Activated CD8-positive, alpha-beta T cell treated with anti-CD3 and anti-CD28 coated beads, Interleukin-2, amount 10 ng/mL, durations not matched to agents 7 days and 5 days (primary cell): ENCODE data around the gene TCF25. TPM values are rescaled to one million over a fixed set of nuclear protein-coding genes. Genes with fewer than 3 reads are reported as not detected.
A peak's percentile ranks its signal among the peaks of the same experiment; 100 is the strongest.
"Not testable (repeated sequence)": the region's sequence is repeated elsewhere in the genome, so short reads cannot be mapped to it uniquely, and the experiment has no call there.

ENCODE experiments used
- ATAC-seq: fragments of 150-1000 bp; cut with Tn5 transposase; one replicate; pipeline ENCODE4 v1.10.0; 2021; ENCODE audit warnings: moderate library complexity
- CTCF ChIA-PET: fragments of 350-600 bp; sonication (Branson Sonifier 250); formaldehyde crosslinking; loops from one replicate; lab custom pipeline; 2021; ENCODE audit warnings: antibody characterized with exemption; lab: Charles Lee
- POLR2A ChIA-PET: fragments of 350-600 bp; sonication (Branson Sonifier 250); formaldehyde crosslinking; loops from one replicate; lab custom pipeline; 2021; ENCODE audit warnings: antibody characterized with exemption; lab: Charles Lee
- DNase-seq: peaks from one replicate; pipeline ENCODE4 v3.0.0-alpha.2; 2020
- H3K27ac Mint-ChIP-seq: one replicate; pipeline ENCODE4 v1.8.0; 2021; ENCODE audit warnings: mild to moderate bottlenecking, mixed read lengths
- H3K27me3 Mint-ChIP-seq: one replicate; pipeline ENCODE4 v1.8.0; 2021; ENCODE audit warnings: low read depth, mixed read lengths
- H3K36me3 Mint-ChIP-seq: one replicate; pipeline ENCODE4 v1.8.0; 2021; ENCODE audit warnings: low read depth, mixed read lengths
- H3K4me1 Mint-ChIP-seq: one replicate; pipeline ENCODE4 v1.8.0; 2021; ENCODE audit warnings: low read depth, mixed read lengths
- H3K4me3 Mint-ChIP-seq: one replicate; pipeline ENCODE4 v1.8.0; 2021; ENCODE audit warnings: mild to moderate bottlenecking, mixed read lengths
- H3K9me3 Mint-ChIP-seq: one replicate; pipeline ENCODE4 v1.8.0; 2022; ENCODE audit warnings: mixed read lengths; ENCODE audit not compliant: insufficient read depth
- total RNA-seq, 2 experiments: library from RNA; stranded (reverse); gene quantifications; one replicate each; pipeline ENCODE4 v1.2.3, GENCODE V29; 2021

The TCF25 gene
- total RNA-seq, 2 experiments from 2014 or later: 169 to 178 TPM

- ATAC-seq (no peak), DNase-seq (no peak)
- Mint-ChIP-seq H3K9me3 (no peaks in the 10 kb centered on the region), H3K36me3 (no peaks in the 10 kb centered on the region), H3K4me3 (no peak overlapping the region), H3K4me1 (peaks cover 37% of the 10 kb centered on the region), H3K27ac (no peak overlapping the region), H3K27me3 (peaks cover 28% of the 10 kb centered on the region)
- ChIA-PET POLR2A (interaction anchor here (1.1 kb wide), 1 partner anchor 48 kb away, joined by 3 read pairs; no protein-coding TSS in a partner anchor), CTCF (no interaction called here)
Measured at GRCh38 chr16:89924925-89925307, 51.5 kb downstream of the TCF25 start.

- DNase-seq (no peak), ATAC-seq (no peak)
- no peaks in the 10 kb centered on the region for H3K9me3 Mint-ChIP-seq
- peaks cover 23% of the 10 kb centered on the region for H3K27me3 Mint-ChIP-seq
- H3K36me3 Mint-ChIP-seq: no peaks in the 10 kb centered on the region
- POLR2A ChIA-PET: interaction anchor here (1.1 kb wide), 1 partner anchor 47 kb away, joined by 3 read pairs; no protein-coding TSS in a partner anchor
- CTCF ChIA-PET: no interaction called here
- no peak overlapping the region for H3K27ac Mint-ChIP-seq
- H3K4me3 Mint-ChIP-seq: peak overlapping the region; percentile 28
- H3K4me1 Mint-ChIP-seq: peaks cover 30% of the 10 kb centered on the region
Measured at GRCh38 chr16:89925596-89926079, 52.2 kb downstream of the TCF25 start.

- DNase-seq: no peak
- ChIA-PET CTCF (no interaction called here), POLR2A (no interaction called here)
- H3K27me3 Mint-ChIP-seq: no peaks in the 10 kb centered on the region
- H3K27ac Mint-ChIP-seq: no peak overlapping the region
- peak; percentile 30 for ATAC-seq
- no peak overlapping the region for H3K4me3 Mint-ChIP-seq
- peaks cover 3% of the 10 kb centered on the region for H3K9me3 Mint-ChIP-seq
- peaks cover 3% of the 10 kb centered on the region for H3K4me1 Mint-ChIP-seq
- H3K36me3 Mint-ChIP-seq: no peaks in the 10 kb centered on the region
Measured at GRCh38 chr16:89931305-89931896, 58.0 kb downstream of the TCF25 start.

GRCh38 chr16:89931964-89932363 lies 58.6 kb downstream of the TCF25 start:
- POLR2A ChIA-PET: no interaction called here
- no peaks in the 10 kb centered on the region for H3K36me3 Mint-ChIP-seq

GRCh38 chr16:89934019-89934418 lies 60.6 kb downstream of the TCF25 start:
- H3K4me3 Mint-ChIP-seq, H3K27ac Mint-ChIP-seq, POLR2A ChIA-PET, DNase-seq, H3K36me3 Mint-ChIP-seq, H3K27me3 Mint-ChIP-seq, H3K9me3 Mint-ChIP-seq, H3K4me1 Mint-ChIP-seq, CTCF ChIA-PET, ATAC-seq: not testable (repeated sequence)

More at GRCh38 chr16:89931964-89932363, 58.6 kb downstream of the TCF25 start:
- H3K27ac Mint-ChIP-seq: no peak overlapping the region
- H3K27me3 Mint-ChIP-seq: no peaks in the 10 kb centered on the region
- H3K4me3 Mint-ChIP-seq: no peak overlapping the region
- CTCF ChIA-PET: no interaction called here
- ATAC-seq (no peak), DNase-seq (no peak)
- no peaks in the 10 kb centered on the region for H3K4me1 Mint-ChIP-seq
- peaks cover 3% of the 10 kb centered on the region for H3K9me3 Mint-ChIP-seq

- Mint-ChIP-seq H3K27me3 (no peaks in the 10 kb centered on the region), H3K27ac (no peak overlapping the region), H3K4me3 (no peak overlapping the region), H3K4me1 (no peaks in the 10 kb centered on the region), H3K36me3 (no peaks in the 10 kb centered on the region), H3K9me3 (peaks cover 3% of the 10 kb centered on the region)
- DNase-seq (no peak), ATAC-seq (no peak)
- ChIA-PET POLR2A (no interaction called here), CTCF (no interaction called here)
Measured at GRCh38 chr16:89934611-89935553, 61.5 kb downstream of the TCF25 start.

GRCh38 chr16:89935620-89936019 lies 62.2 kb downstream of the TCF25 start:
- CTCF ChIA-PET, POLR2A ChIA-PET, H3K4me1 Mint-ChIP-seq, H3K9me3 Mint-ChIP-seq, DNase-seq, H3K36me3 Mint-ChIP-seq, H3K4me3 Mint-ChIP-seq, ATAC-seq, H3K27ac Mint-ChIP-seq, H3K27me3 Mint-ChIP-seq: not testable (repeated sequence)

GRCh38 chr16:89936034-89936433 lies 62.6 kb downstream of the TCF25 start:
- Mint-ChIP-seq H3K36me3 (no peaks in the 10 kb centered on the region), H3K27ac (no peak overlapping the region), H3K4me3 (no peak overlapping the region), H3K9me3 (peaks cover 3% of the 10 kb centered on the region), H3K4me1 (no peaks in the 10 kb centered on the region), H3K27me3 (peaks cover 2% of the 10 kb centered on the region)
- ATAC-seq (no peak), DNase-seq (no peak)
- CTCF ChIA-PET: no interaction called here
- POLR2A ChIA-PET: no interaction called here

GRCh38 chr16:89936508-89936907 lies 63.1 kb downstream of the TCF25 start:
- no peaks in the 10 kb centered on the region for H3K4me1 Mint-ChIP-seq
- peaks cover 2% of the 10 kb centered on the region for H3K27me3 Mint-ChIP-seq
- H3K27ac Mint-ChIP-seq: no peak overlapping the region
- ChIA-PET CTCF (no interaction called here), POLR2A (no interaction called here)
- ATAC-seq (no peak), DNase-seq (no peak)
- H3K36me3 Mint-ChIP-seq: no peaks in the 10 kb centered on the region
- no peak overlapping the region for H3K4me3 Mint-ChIP-seq
- peaks cover 3% of the 10 kb centered on the region for H3K9me3 Mint-ChIP-seq

- H3K4me1 Mint-ChIP-seq: no peaks in the 10 kb centered on the region
- peaks cover 3% of the 10 kb centered on the region for H3K9me3 Mint-ChIP-seq
- no peaks in the 10 kb centered on the region for H3K36me3 Mint-ChIP-seq
- no peak overlapping the region for H3K4me3 Mint-ChIP-seq
- no peak for DNase-seq
- ChIA-PET CTCF (no interaction called here), POLR2A (no interaction called here)
- ATAC-seq: no peak
- peaks cover 2% of the 10 kb centered on the region for H3K27me3 Mint-ChIP-seq
- no peak overlapping the region for H3K27ac Mint-ChIP-seq
Measured at GRCh38 chr16:89936981-89937380, 63.6 kb downstream of the TCF25 start.

GRCh38 chr16:89938175-89938885 lies 64.9 kb downstream of the TCF25 start:
- POLR2A ChIA-PET: interaction anchor here (1.1 kb wide), 1 partner anchor 10 kb away, joined by 4 read pairs; the partner anchor contains the start of gene DEF8
- ATAC-seq (no peak), DNase-seq (no peak)
- H3K4me1 Mint-ChIP-seq: no peaks in the 10 kb centered on the region
- peaks cover 2% of the 10 kb centered on the region for H3K27me3 Mint-ChIP-seq
- no peak overlapping the region for H3K27ac Mint-ChIP-seq
- peaks cover 3% of the 10 kb centered on the region for H3K9me3 Mint-ChIP-seq
- H3K4me3 Mint-ChIP-seq: no peak overlapping the region
- CTCF ChIA-PET: no interaction called here
- H3K36me3 Mint-ChIP-seq: no peaks in the 10 kb centered on the region
